Activated CD4-positive, alpha-beta T cell treated with anti-CD3 and anti-CD28 coated beads, Interleukin-2, amount 10 ng/mL, durations not matched to agents 24 days and 14 days (primary cell): ENCODE measurements around the gene ACRV1. TPM values are rescaled to one million over a fixed set of nuclear protein-coding genes. Genes with fewer than 3 reads are reported as not detected.
"Not testable (repeated sequence)": the region's sequence is repeated elsewhere in the genome, so short reads cannot be mapped to it uniquely, and the experiment has no call there.

Experiments used
- DNase-seq: peaks from one replicate; pipeline ENCODE4 v3.0.0; 2022
- H3K27ac Mint-ChIP-seq: one replicate; pipeline ENCODE4 v1.8.0; 2022; ENCODE audit warnings: mild to moderate bottlenecking, mixed read lengths
- H3K27me3 Mint-ChIP-seq: one replicate; pipeline ENCODE4 v1.8.0; 2022; ENCODE audit warnings: mixed read lengths
- H3K36me3 Mint-ChIP-seq: one replicate; pipeline ENCODE4 v1.8.0; 2022; ENCODE audit warnings: low read depth, mild to moderate bottlenecking, mixed read lengths
- H3K4me1 Mint-ChIP-seq: one replicate; pipeline ENCODE4 v1.8.0; 2021; ENCODE audit warnings: mixed read lengths
- H3K4me3 Mint-ChIP-seq: one replicate; pipeline ENCODE4 v1.8.0; 2022; ENCODE audit warnings: mild to moderate bottlenecking, moderate library complexity, mixed read lengths
- H3K9me3 Mint-ChIP-seq: one replicate; pipeline ENCODE4 v1.8.0; 2021; ENCODE audit warnings: mixed read lengths
- intact Hi-C: fragments of 100-400 bp; cut with micrococcal nuclease; formaldehyde crosslinking; loops from one replicate; pipeline ENCODE4 v1.15.1; 2023
- total RNA-seq: library from RNA; stranded (reverse); gene quantifications from 2 replicates; pipeline ENCODE4 v1.2.3, GENCODE V29; 2022

Gene ACRV1
- not detected in 2 replicates for total RNA-seq

DNA sequence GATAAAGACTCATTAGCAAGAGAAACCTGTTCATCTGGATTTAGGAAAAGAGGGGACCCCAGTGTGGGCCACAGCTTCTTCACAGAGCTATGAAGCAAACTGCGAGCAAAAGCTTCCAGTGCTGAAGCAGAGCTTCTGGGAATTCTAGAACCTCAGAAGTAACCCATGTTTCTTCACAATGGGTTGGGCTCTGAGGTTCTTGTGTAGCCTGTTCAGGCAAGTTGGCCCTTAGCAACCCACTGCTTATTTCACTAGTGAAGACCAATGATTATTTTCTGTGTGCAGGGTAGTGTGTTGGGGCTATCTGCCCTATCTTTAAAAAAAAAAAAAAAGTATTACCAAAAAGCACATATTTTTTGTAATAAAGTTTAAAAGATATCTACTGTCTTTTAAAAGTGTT, at the start of gene ACRV1:
TSS of gene ACRV1 (minus strand) at position 101 of the 400 bp plus-strand sequence. CDS start at position 34, 67 bp downstream.
- DNase-seq, result no peak
- Mint-ChIP-seq H3K4me3 (no peak within 1 kb of the TSS), H3K36me3 (peaks cover 28% of the 10 kb centered on the region), H3K4me1 (no peaks in the 10 kb centered on the region), H3K9me3 (no peaks in the 10 kb centered on the region), H3K27ac (no peak within 1 kb of the TSS), H3K27me3 (no peaks in the 10 kb centered on the region)
- intact Hi-C loops, result no loop called here

- intact Hi-C loops, result no loop called here
- no peaks in the 10 kb centered on the region for H3K4me1 Mint-ChIP-seq
- no peak for DNase-seq
- H3K9me3 Mint-ChIP-seq, result no peaks in the 10 kb centered on the region
- no peaks in the 10 kb centered on the region for H3K36me3 Mint-ChIP-seq
- no peak overlapping the region for H3K4me3 Mint-ChIP-seq
- no peak overlapping the region for H3K27ac Mint-ChIP-seq
- H3K27me3 Mint-ChIP-seq, result peaks cover 7% of the 10 kb centered on the region
Measured at GRCh38 chr11:125728969-125729368, 48.3 kb upstream of the ACRV1 start.

- intact Hi-C loops, result loop anchor here (5.0 kb wide), 1 partner anchor 148 kb away; no protein-coding TSS in a partner anchor
- Mint-ChIP-seq H3K36me3 (no peaks in the 10 kb centered on the region), H3K9me3 (no peaks in the 10 kb centered on the region), H3K27me3 (peaks cover 17% of the 10 kb centered on the region), H3K27ac (no peak overlapping the region), H3K4me1 (no peaks in the 10 kb centered on the region), H3K4me3 (no peak overlapping the region)
- no peak for DNase-seq
Measured at GRCh38 chr11:125724125-125724524, 43.5 kb upstream of the ACRV1 start.

DNA sequence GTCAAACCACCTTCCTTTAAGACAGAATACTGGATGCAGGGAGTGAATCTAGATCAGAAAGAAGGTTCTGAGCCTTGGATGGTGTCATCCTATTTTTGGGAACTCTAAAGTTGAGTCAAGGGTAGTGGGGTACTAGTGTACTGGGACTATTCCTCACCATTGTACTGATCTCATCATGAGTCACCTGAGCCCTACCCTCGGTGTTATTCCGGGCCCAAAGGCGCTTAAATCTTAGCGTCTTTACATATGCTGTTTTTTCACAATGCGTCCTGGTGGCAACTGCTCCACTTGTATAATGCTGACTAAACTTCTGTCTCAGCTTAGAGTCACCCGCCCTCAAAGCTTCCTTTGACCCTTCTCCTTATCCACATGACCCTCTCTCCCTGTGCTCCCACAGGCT, 40.1 kb upstream of the ACRV1 start:
- Mint-ChIP-seq H3K27ac (no peak overlapping the region), H3K9me3 (no peaks in the 10 kb centered on the region), H3K27me3 (peaks cover 12% of the 10 kb centered on the region), H3K4me3 (no peak overlapping the region), H3K4me1 (no peaks in the 10 kb centered on the region), H3K36me3 (no peaks in the 10 kb centered on the region)
- intact Hi-C loops, result loop anchor here (5.0 kb wide), 1 partner anchor 152 kb away; no protein-coding TSS in a partner anchor
- DNase-seq, result no peak

DNA sequence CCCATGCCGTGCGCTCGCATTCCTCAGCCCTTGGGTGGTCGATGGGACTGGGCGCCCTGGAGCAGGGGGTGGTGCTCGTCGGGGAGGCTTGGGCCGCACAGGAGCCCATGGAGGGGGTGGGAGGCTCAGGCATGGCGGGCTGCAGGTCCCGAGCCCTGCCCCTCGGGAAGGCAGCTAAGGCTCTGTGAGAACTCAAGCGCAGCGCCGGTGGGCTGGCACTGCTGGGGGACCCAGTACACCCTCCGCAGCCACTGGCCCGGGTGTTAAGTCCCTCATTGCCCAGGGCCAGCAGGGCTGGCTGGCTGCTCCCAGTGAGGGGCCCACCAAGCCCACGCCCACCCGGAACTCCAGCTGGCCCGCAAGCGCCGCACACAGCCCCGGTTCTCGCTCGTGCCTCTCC, 24.0 kb upstream of the ACRV1 start:
- H3K9me3 Mint-ChIP-seq, H3K27ac Mint-ChIP-seq, DNase-seq, intact Hi-C loops, H3K36me3 Mint-ChIP-seq, H3K4me3 Mint-ChIP-seq, H3K4me1 Mint-ChIP-seq: not testable (repeated sequence)
- H3K27me3 Mint-ChIP-seq, result peaks cover 22% of the 10 kb centered on the region

GRCh38 chr11:125701858-125702621, 21.4 kb upstream of the ACRV1 start:
- DNase-seq, result peak; percentile 36
- Mint-ChIP-seq H3K27ac (no peak overlapping the region), H3K9me3 (no peaks in the 10 kb centered on the region), H3K4me3 (no peak overlapping the region), H3K27me3 (peaks cover 3% of the 10 kb centered on the region), H3K4me1 (no peaks in the 10 kb centered on the region), H3K36me3 (no peaks in the 10 kb centered on the region)
- intact Hi-C loops, result no loop called here

DNA sequence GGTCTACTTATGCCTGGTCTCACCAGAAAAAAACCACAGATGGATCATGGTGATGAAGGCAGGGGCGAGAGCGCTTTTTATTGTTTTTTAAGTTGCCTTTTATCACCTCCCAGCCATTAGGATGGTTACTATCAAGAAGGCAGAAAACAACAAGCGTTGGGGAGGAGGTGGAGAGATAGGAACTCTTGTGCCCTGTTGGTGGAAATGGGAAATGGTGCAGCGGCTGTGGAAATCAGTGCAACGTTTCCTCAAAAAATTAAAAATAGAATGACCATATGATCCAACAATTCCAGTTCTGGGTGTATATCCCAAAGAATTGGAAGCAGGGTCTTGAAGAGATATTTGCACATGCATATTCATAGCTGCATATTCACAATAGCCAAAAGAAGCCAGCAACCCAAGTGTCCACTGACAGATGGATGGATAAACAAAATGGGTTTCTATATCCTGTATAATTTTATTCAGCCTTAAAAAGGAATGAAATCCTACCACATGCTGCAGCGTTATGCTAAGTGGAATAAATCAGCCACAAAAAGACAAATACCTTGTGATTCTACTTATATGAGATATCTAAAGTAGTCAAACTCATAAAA, 20.5 kb upstream of the ACRV1 start:
- Mint-ChIP-seq H3K36me3 (no peaks in the 10 kb centered on the region), H3K27ac (no peak overlapping the region), H3K9me3 (no peaks in the 10 kb centered on the region), H3K4me1 (no peaks in the 10 kb centered on the region), H3K27me3 (no peaks in the 10 kb centered on the region), H3K4me3 (no peak overlapping the region)
- DNase-seq, result no peak
- intact Hi-C loops, result no loop called here

- Mint-ChIP-seq H3K27ac (no peak overlapping the region), H3K9me3 (no peaks in the 10 kb centered on the region), H3K27me3 (no peaks in the 10 kb centered on the region), H3K4me1 (no peaks in the 10 kb centered on the region), H3K4me3 (no peak overlapping the region), H3K36me3 (no peaks in the 10 kb centered on the region)
- intact Hi-C loops, result no loop called here
- no peak for DNase-seq
Measured at GRCh38 chr11:125694951-125695350, 14.3 kb upstream of the ACRV1 start.

GRCh38 chr11:125692887-125693286, 12.2 kb upstream of the ACRV1 start:
- H3K4me3 Mint-ChIP-seq, result no peak overlapping the region
- no peaks in the 10 kb centered on the region for H3K27me3 Mint-ChIP-seq
- H3K36me3 Mint-ChIP-seq, result no peaks in the 10 kb centered on the region
- H3K4me1 Mint-ChIP-seq, result no peaks in the 10 kb centered on the region
- no peak for DNase-seq
- intact Hi-C loops, result no loop called here
- no peaks in the 10 kb centered on the region for H3K9me3 Mint-ChIP-seq
- no peak overlapping the region for H3K27ac Mint-ChIP-seq

GRCh38 chr11:125690006-125690405, 9.4 kb upstream of the ACRV1 start:
- no peak overlapping the region for H3K27ac Mint-ChIP-seq
- H3K4me1 Mint-ChIP-seq, result no peaks in the 10 kb centered on the region
- peaks cover 3% of the 10 kb centered on the region for H3K36me3 Mint-ChIP-seq
- no peaks in the 10 kb centered on the region for H3K9me3 Mint-ChIP-seq
- intact Hi-C loops, result no loop called here
- no peak for DNase-seq
- no peaks in the 10 kb centered on the region for H3K27me3 Mint-ChIP-seq
- no peak overlapping the region for H3K4me3 Mint-ChIP-seq

- Mint-ChIP-seq H3K4me1 (no peaks in the 10 kb centered on the region), H3K27ac (no peak overlapping the region), H3K27me3 (no peaks in the 10 kb centered on the region), H3K36me3 (peaks cover 3% of the 10 kb centered on the region), H3K4me3 (no peak overlapping the region), H3K9me3 (no peaks in the 10 kb centered on the region)
- no peak for DNase-seq
- intact Hi-C loops, result no loop called here
Measured at GRCh38 chr11:125689274-125689859, 8.7 kb upstream of the ACRV1 start.

DNA sequence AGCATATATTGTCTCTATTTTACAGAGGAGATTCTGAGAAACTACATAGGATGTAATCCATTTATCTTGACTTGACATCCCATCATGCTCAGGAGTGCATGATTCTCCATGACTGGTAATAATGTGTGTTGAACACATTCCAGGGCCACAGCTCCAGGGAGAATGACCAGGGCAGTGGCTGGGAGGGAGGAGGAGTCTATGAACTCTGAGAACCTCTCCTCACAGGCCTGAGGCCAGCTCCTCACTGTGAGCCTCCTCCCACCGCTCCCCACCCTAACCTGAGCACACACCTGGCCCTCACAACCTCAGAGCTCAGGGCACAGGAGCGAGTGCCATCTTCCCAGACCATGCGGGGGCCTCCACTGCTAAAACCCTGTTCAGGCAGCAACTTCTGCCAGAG, 8.0 kb upstream of the ACRV1 start:
- Mint-ChIP-seq H3K27ac (no peak overlapping the region), H3K4me3 (no peak overlapping the region), H3K9me3 (no peaks in the 10 kb centered on the region), H3K27me3 (no peaks in the 10 kb centered on the region), H3K36me3 (peaks cover 3% of the 10 kb centered on the region), H3K4me1 (no peaks in the 10 kb centered on the region)
- intact Hi-C loops, result no loop called here
- no peak for DNase-seq

- no peaks in the 10 kb centered on the region for H3K27me3 Mint-ChIP-seq
- H3K36me3 Mint-ChIP-seq, result peaks cover 3% of the 10 kb centered on the region
- no peaks in the 10 kb centered on the region for H3K4me1 Mint-ChIP-seq
- H3K27ac Mint-ChIP-seq, result no peak overlapping the region
- no peak for DNase-seq
- no peaks in the 10 kb centered on the region for H3K9me3 Mint-ChIP-seq
- intact Hi-C loops, result no loop called here
- H3K4me3 Mint-ChIP-seq, result no peak overlapping the region
Measured at GRCh38 chr11:125688066-125688465, 7.4 kb upstream of the ACRV1 start.

DNA sequence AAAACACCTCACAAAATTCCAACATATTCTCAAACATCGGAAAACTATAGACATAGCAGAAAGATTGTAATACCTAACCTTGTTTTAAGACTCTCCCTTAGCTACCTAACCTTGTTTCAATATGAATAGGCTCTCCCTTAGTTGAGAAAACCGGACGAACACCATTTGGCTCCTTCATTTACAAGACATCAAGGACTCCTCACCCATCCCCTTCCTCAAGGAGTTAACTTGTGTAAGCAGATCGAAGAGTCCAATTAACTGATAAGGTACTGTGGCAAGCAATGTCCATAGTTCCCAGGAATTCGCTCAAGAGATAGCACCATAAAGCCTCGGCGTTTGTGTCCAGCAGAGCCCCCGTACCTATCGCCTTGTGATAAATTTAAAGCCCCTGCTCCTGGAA, 4.6 kb upstream of the ACRV1 start:
- intact Hi-C loops, result no loop called here
- H3K4me3 Mint-ChIP-seq, result no peak overlapping the region
- no peaks in the 10 kb centered on the region for H3K9me3 Mint-ChIP-seq
- H3K27ac Mint-ChIP-seq, result no peak overlapping the region
- DNase-seq, result no peak
- H3K4me1 Mint-ChIP-seq, result no peaks in the 10 kb centered on the region
- no peaks in the 10 kb centered on the region for H3K27me3 Mint-ChIP-seq
- H3K36me3 Mint-ChIP-seq, result peaks cover 10% of the 10 kb centered on the region
